ENCODE measurements around the gene SIPA1L3.

DNA sequence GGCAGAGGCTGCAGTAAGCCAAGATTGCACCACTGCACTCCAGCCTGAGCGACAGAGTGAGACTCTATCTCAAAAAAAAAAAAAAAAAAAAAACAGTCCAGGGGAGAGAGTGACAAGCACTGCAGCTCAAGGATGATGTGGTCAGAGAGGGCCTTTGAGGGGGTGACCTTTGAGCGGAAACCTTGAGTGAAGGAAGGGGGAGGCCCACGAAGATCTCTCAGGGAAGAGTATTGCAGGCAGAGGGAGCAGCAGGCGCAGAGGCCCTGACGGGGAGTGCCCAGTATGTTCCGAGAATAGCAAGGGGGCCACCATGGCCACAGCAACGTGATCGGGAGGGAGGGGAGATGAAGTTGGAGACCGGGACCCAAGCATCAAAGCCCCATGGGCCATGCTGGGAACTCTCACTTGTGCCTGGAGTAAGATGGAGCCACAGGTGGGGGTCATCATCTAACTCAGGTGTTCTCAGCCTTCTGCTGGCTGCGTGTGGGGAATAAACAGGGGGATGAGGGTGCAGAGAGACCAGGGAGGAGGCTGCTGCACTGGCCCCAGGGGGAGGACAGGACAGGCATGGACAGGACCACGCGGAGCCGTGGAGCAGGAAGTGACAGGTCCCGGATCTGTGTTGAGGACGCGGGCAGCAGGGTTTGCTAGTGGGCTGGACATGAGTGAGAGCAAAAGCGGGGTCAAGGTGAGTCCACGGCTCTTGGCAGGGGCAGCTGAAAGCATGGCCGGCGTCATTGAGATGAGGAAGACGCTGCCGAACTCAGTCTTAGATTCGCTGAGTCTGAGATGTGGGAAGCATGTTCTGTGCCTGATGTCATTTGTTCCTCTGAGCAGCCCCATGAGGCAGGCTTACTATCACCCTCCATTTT is 256.6 kb downstream of the SIPA1L3 start:
- TF ChIP-seq, protein P1, sequence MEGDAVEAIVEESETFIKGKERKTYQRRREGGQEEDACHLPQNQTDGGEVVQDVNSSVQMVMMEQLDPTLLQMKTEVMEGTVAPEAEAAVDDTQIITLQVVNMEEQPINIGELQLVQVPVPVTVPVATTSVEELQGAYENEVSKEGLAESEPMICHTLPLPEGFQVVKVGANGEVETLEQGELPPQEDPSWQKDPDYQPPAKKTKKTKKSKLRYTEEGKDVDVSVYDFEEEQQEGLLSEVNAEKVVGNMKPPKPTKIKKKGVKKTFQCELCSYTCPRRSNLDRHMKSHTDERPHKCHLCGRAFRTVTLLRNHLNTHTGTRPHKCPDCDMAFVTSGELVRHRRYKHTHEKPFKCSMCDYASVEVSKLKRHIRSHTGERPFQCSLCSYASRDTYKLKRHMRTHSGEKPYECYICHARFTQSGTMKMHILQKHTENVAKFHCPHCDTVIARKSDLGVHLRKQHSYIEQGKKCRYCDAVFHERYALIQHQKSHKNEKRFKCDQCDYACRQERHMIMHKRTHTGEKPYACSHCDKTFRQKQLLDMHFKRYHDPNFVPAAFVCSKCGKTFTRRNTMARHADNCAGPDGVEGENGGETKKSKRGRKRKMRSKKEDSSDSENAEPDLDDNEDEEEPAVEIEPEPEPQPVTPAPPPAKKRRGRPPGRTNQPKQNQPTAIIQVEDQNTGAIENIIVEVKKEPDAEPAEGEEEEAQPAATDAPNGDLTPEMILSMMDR (IDR thresholded peaks at IDR 0.05) = no peak
- no peak for TF ChIP-seq POLR2A (IDR thresholded peaks at IDR 0.05)
